Fibroblast of skin of scalp (primary cell): ENCODE data around the gene OGFR.

ENCODE experiments used
- DNase-seq: peaks from one replicate; pipeline ENCODE4 v3.0.0-alpha.2; 2013

OGFR gene

DNA sequence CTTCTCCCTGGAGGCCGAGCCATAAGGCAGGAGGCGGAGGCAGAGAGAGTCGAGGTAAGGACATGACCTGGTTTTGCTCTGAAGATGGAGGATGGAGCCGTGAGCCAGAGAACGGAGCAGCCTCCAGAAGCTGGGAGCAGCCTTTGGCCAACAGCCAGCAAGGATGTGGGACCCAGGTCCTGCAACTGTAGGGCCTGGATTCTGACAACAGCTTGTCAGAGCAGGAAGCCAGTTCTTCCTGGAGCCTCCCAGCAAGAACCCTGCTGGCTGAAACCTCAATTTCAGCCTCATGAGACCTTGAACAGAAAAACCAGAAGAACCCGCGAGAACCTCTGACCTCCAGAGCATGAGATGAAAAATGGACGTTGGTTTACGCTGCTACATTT lies 21.7 kb upstream of the OGFR start:
- DNase-seq, result no peak

DNA sequence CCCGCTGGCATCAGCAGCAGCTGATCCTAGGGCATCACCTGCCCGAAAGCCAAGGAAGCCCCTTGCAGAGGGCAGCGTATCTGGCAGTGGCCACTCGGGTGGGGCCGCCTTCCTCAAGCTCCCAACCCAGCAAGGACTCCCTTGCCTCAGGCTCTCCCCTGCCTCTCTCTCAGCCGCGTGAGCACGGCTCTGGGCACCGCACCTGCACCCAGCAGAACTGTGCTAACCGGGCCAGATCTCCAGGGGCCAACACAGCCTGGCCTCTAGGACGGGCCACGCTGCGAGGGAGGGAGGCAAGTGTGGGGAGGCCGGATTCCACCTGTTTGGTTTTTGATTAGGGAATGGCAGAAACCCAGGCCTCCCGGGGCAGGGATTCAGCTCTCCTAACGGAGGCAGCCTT lies 20.1 kb upstream of the OGFR start:
- DNase-seq, result no peak

DNA sequence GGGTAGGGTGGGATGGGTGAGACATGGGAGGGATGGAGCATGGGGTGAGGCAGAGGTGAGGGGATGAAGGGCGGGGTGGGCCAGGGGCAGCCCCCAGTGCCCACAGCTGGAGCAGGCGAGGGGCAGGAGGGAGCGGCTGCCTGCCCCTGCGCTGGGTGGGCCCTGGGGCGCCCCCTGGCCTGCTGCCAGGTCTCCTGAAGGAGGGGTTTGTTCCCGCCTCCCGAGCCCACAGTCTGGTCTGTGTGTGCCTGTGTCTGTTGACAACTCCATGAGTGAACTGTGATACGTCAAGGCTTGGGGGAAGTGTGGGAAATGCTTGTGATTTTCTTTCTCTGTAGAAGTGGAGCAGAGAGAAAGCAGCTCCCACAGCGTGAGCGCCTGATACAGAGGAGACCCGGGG lies 19.2 kb upstream of the OGFR start:
- DNase-seq, result no peak

DNA sequence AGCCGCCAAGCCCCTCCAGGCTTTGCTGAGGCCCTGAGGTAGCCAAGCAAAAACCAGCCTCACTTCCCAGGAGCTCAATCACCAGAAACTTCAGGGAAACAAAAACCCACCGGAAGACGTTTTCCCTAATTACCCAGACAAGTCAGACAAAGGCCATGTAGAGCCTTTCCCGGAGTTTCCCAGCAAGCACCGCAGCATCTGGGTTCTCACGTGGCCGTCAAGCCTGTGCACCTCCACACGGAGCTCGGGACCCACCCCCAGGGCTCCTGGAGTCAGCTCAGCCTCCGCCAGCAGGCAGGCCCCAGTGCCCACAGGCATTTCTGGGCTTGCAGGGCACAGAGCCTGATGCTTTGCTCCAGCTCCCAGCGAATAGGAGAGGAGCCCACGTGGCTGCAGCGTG lies 18.5 kb upstream of the OGFR start:
- no peak for DNase-seq

DNA sequence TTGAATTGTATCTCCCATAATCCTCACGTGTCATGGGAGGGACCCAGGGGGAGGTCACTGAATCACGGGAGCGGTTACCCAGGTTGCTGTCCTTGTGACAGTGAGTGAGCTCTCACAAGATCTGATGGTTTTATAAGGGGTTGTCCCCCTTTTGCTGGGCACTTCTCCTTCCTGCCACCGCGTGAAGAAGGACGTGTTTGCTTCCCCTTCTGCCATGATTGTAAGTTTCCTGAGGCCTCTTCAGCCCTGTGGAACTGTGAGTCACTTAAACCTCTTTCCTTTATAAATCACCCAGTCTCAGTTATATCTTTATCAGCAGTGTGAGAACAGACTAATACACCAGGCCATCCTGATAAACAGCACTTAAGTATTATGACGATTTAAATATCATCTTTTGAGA lies 17.3 kb upstream of the OGFR start:
- DNase-seq, result no peak

DNA sequence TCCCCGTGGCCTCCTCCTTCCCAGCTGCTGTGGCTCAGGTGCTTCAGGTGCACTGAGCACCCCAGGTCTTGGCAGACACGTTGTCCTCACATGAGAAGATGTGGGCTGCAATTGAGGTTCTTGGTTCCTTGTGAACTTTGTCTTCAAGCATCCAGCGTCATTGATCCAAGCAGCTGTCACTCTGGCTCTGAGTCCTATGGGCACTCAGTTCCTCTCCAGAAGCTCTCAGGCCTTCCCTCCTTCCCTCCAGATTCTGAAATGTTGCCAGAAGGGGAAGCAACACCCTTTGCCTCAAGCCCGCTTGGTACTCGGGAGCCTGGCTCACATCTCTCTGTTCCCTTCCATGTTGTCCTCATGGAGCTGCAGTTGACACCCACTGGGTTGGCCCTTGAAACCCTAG lies 16.8 kb upstream of the OGFR start:
- no peak for DNase-seq

DNA sequence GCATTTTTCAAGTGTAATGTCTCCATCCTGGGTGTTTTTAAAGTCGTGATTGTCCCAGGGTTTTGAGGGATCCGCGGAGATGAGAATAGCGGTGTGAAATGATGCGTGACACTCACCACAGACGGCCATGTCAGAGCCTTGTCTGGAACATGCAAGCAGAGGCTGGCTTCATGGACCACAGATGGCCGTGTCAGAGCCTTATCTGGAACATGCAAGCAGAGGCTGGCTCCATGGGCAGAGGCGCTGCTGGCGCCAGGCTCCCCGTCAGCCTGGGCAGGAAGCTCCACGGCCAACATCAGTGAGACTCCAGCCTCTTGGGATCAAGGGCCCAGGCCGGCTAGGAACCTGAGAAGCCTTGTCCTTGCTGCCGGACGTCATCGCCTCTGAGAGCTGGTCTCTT lies 16.0 kb upstream of the OGFR start:
- DNase-seq, result no peak

DNA sequence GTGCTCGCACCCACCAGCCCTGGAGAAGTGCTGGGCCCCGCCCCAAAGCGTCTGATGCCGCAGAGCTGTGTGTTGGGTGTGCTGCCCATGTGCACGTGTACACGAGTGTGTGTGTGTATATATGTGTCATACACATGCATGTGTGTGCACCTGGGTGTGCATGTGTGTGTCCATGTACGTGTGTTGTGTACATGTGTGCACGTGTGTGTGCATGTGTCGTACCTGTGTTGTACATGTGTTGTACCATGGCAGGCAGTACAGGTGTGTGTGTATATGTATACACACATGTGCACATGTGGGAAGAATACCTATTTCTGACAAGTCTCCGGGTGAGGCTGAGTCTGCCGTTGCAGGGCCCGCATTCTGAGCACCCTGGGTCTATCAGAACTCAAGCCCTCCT lies 14.6 kb upstream of the OGFR start:
- no peak for DNase-seq

DNA sequence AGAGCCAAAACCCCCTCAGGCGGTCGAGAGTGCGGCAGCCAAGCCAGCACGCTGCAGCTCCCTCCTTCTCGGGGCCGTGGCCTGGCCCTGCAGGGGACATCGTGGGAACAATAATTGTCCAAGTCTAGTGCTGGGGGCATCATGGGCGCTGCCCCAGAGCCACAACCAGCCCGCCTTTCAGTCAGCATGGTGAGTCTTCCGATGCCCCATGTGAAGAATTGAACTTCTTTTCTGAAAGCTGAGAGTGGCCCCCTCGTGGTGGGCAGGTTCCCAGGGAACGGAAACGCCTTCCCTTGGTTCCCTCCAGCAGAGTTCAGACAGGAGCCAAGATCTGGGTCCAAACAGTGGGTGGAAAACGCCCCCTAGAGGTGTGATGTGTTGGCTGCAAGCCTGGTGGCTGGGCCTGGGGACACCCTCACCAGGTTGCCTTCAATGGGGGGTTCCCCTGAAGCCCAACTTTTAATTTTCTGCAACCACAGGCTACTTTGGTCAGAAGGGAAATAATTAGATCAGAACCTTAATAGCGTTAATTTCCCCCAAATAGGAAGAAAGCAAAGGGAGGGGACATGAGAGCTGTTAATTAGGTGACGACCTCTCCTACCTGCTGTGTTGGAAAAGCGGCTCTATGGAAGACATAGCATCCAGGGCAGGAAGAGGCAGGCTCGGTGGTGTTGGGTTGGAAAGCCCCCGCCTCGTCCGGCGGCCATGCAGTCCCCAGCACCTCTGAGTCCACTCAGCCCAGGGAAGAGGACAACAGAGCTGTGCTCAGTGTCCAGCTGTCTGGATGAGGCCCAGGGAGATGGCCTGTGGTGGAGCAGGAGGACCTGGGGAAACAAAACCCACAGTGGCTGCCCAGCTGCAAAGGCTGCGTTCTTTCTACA lies 13.1 kb upstream of the OGFR start:
- peak; percentile 91 for DNase-seq

DNA sequence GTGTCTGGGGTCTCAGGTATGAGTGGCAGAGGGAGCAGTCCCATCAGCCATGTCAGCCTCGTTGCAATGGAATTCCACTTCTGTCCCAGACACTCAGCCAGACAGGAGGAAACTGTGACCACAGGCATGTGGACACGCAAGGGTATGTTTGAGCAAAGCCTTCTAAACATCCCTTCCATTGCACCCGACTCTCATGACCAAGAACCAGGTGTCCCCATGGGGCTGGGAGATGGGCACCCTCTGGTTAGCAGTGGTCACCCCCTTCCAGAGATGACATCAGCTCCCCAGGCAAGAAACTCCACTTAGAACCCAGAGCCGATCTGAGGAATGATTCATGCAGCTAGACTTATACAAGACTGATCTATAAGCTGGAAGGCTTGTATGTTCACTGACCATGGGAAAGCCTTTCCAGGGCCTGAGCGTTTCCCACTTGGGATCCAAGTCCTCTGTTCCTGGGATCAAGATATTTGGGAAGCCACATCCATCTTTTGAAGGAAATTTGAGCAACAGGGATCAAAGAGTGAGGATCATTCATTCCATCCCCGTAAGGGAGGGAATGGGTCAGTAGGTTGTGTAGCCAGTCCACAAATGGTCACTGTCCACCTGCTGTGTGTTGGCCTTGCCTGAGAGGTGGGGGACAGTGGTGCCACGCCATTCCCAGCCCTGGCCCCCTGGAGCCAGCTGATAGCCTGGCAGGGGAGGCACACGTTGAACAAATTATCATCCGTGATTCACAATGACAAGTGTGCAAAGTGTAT lies 12.3 kb upstream of the OGFR start:
- DNase-seq, result peak; percentile 61

DNA sequence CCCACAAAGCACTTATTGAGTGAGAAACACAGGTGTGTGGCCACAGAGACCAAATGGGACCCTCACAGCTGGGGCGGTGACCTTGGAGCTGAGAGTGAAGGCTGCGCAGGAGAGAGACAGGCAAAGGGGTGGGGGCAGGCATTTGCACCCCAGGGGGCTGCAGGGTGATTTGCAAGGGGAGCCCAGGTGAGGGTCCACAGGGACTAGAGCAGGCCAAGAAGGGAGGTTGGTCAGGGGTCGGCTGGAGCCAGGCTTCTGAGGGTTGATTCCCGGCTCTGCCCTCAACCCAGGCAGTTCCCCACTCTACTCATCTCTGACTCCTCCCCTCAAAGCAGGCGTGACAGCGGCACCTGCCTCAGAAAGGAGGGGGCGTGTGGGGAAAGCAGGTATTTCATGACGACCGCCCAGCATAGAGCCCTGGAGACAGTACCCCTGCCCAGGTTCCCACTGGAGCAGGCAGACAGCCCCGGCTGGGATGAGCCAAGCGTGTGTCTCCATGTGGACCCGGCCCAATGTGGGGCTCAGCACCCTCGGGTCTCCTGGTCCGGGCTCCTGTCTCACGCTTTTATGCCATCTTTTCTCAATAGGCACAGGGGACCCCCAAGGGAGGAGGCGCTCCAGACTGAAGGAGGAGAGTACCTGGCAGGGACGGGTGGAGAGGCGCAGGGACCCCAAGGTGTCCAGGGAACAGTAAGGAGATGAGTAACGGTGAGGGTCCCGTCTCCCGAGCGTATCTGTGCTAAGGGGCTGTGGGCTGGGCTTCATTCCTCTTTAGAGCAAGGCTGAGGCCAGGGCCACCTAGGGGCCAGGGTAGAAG lies 11.5 kb upstream of the OGFR start:
- DNase-seq, result no peak

DNA sequence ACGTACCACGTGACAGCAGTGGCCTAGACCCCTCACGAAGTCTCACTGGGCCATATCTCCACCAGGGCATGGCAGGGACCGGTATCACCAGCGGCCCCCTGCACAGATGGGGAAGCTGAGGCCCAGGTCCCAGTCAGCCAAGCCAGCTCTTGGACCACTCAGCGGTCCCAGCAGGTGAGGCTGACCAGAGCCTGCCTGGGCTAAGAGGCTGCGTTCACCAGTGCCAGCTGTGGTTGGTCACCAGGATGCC lies 11.0 kb upstream of the OGFR start:
- no peak for DNase-seq

DNA sequence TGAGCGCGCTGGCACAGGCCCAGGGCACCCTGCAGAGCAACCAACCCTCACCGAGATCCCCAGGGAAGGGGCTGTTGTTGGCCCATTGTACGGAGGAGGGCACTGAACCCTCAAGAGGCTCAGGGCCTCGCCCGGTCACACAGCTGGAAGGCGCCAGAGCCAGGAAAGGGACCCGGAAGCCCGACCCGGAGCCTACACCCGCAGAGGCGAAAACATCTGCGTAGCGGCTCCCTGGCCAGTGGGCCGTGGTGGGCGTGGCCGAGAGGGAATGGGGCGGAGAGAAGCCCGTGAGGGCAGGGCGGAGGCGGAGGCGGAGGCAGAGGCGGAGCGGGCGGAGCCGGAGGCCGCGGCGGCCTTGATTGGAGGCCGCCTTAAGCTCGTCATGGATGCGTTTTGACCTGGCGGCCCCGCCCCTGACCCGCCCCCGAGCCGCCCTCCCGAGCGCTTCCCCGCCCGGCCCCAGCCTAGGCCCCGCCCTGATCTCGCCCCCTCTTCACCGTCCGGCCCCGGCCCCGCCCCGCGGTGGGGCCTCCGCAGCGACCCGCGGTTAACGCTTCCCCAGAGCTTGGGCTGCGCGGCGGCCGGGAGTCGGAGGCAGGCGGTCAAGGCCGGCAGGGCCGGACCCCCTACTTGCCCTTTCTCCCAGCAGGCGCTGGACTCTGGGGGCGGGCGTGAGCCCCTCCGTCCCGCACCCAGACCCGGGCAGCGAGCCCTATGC lies 10.5 kb upstream of the OGFR start:
- peak; percentile 96 for DNase-seq

DNA sequence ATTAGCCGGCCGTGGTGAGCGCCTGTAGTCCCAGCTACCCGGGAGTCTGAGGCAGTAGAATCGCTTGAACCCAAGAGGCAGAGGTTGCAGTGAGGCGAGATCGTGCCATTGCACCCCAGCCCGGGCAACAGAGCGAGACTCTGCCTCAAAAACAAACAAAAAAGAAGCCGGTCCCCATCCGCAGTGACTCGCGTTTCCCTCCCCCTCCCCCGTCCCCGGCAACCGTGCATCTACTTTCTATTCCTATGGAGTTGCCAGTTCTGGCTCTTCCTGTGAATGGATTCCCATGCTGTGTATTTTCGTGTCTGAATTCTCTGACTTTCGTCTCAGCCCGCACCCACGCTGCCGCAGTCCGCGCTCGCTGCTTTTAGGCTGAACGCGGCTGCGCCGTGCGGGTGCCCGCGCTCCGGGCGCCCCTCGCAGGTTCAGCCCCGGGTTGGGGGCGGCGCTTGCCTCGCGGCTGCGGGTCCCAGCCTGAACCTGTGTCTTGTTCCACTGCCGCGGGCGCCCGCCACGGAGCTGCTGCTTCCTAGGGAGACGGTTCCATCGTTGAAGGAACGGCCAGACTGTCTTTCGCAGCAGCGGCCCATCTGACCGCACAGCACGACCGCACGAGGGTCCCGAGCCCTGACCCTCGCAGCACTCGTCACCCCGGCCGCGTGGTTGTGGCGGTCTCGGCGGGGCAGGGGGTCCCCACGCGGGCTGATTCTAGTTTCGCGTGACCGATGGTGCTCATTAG lies 9.4 kb upstream of the OGFR start:
- DNase-seq, result peak; percentile 35

DNA sequence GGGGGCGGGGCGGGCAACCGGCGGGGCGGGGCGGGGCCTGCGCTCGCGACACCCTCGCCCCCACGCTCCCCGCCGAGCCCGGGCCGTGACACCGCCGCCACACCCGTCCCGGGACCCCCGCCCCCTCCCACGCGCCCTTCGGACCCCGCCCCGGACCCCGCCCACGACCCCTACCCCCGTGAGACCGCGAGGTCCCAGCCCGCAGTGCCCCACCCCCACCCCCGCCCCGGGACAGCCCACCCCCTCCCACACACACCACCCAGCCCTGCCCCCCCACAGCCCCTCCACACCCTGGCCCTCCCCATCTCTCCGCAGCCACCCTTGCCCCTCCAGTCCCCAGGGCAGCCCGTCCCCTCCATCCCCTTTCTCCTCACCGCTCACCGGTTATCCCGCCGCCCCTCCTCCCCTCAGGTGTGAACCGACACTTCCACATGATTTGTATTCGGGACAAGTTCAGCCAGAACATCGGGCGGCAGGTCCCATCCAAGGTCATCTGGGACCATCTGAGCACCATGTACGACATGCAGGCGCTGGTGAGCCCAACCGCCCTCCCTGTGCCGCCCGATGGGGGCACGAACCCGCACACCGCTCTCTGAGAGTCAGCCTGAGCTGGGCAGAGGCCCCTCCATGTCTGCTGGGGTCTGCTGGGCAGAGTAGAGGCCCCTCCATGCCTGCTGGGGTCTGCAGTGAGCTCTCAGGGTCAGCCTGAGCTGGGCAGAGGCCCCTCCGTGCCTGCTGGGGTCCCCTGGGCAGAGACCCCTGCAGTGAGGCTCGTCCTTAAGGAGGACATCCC lies 7.7 kb upstream of the OGFR start:
- DNase-seq, result no peak

DNA sequence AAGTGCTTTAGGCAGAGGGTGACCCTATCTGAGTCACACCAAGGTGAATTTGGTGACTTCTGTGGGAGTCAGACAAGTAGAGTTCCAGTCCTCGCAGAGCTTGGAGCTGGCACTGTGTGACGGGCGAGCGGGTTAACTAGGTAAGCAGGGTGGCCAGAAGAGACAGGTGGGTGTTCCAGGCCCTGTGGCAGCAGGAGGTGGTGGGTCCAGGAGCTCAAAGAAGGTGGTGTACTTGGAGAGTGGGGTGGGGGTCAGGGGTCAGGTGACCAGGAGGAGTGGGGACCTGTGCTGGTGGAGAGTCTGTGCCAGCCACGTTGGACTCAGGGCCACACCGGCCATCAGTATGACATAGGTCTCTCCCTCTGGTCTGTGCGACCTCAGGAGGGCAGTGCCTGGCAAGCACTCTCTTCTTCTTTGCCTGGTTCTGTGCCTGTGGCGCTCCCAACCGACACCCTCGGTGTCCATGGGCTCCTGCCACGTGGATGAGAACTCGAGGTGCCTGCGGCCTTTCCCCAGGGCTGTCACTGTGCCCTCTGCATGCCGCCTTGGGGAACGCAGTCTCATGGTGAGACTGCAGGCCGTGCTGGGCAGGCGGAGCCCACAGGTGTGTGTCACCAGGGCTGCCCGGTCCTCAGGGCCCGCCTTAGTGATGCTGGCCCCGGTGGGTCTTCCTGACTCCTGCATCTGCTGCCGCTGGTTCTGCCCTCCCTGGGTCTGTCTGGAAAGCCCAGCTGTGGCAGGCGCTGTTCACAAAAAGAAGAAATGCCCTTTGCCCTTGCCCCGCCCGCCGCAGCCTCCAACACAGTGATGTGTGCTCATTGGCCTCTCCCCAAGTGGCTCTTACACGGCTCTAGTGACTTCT lies 6.7 kb upstream of the OGFR start:
- DNase-seq, result no peak

DNA sequence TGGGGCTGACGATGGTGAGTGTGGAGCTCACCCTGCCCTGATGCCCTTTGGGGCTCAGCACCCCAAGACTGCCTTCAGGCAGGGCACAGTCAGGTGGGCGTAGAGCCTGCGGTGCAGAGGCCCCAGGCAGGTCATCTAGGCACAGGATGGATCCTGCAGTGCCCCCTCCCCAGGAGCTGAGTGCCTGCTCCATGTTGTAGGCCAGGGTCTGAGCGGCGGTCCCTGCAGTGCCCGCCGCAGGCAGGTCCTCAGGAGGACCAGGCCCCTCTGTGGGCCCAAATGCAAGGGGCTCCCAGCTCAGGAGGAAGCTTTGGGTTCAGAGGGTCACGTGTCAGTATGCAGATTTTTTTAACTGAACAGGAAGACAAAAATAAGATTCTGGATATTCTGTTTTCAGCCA lies 5.6 kb upstream of the OGFR start:
- DNase-seq, result no peak

DNA sequence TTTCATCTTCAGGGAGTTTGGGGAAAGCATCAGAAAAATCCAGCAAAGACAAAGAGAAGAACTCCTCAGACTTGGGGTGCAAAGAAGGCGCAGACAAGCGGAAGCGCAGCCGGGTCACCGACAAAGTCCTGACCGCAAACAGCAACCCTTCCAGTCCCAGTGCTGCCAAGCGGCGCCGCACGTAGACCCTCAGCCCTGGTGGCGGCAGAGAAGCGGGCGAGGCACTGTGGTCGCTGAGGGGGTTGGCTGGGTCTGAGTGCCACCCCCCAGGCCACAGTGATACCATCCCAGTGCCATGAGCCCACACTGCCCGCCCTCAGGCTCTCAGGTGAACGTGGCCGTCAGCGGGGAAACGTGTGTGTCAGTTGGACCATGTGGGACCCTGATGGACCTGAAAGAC lies 5.2 kb upstream of the OGFR start:
- no peak for DNase-seq

DNA sequence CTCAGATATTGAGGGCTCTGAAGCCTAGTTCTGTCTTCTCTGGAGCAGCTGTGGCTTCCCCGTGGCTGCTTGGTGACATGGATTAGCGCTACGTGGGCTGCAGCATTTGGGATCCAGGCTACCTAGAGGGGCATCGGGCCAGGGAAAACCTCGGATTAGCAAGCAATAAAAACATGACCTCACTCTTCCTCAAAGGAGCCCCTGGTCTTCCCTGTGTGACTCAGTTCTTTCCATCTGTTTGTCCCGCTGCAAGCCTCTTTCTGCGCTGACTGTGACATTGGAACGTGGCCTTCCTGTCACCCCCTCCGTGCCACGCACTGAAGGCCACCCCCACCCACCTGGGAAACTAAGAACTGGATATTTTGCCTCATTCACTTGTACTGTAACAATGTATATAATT lies 4.8 kb upstream of the OGFR start:
- DNase-seq, result no peak
